ENCODE results near the gene SCD5. TPM values are rescaled to one million over a fixed set of nuclear protein-coding genes. Genes with fewer than 3 reads are reported as not detected.

SCD5 gene
- total and polyA plus RNA-seq, 2 donors (not counting 3 experiments of a cell fraction or from before 2014, with no cell fraction given) = 38.4 to 38.5 TPM

GRCh38 chr4:82604522-82604921 is 194.1 kb downstream of the SCD5 start:
- dilution Hi-C loops (cut with MboI; ENCODE audit: extremely low pct_ligation_motif_present, low sequenced_read_pairs) = no loop called here
- DNase-seq (ENCODE audit: low read depth, low spot score) (no peak), FAIRE-seq (no peak)
- ChIA-PET CTCF (interaction anchor here (1.3 kb wide), 1 partner anchor 134 kb away, joined by 4 read pairs; no protein-coding TSS in a partner anchor), POLR2A (no interaction called here)
- no peaks in the 10 kb centered on the region for H4K20me1 ChIP-seq (replicated peaks; ENCODE audit: control insufficient read depth, extremely low read depth, insufficient read depth, low read length)
- H3K4me2 ChIP-seq (ENCODE audit: insufficient read depth, low read length) = no peak overlapping the region
- TF ChIP-seq JUN (IDR thresholded peaks at IDR 0.05; ENCODE audit: borderline replicate concordance, insufficient read depth, insufficient read length, low read depth) = no peak
- TF ChIP-seq, protein P1, sequence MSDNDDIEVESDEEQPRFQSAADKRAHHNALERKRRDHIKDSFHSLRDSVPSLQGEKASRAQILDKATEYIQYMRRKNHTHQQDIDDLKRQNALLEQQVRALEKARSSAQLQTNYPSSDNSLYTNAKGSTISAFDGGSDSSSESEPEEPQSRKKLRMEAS (IDR thresholded peaks at IDR 0.05; ENCODE audit: insufficient read depth, insufficient read length) = no peak
- no peak for TF ChIP-seq MYC (IDR thresholded peaks at IDR 0.05; ENCODE audit: low read depth, low read length)
- TF ChIP-seq GATA2 (IDR thresholded peaks at IDR 0.05; ENCODE audit: insufficient read depth, insufficient read length, low read depth, low read length) = no peak
- TF ChIP-seq POLR2A (IDR thresholded peaks at IDR 0.05; ENCODE audit: low read depth, low read length) = no peak
- TF ChIP-seq POLR2AphosphoS5 (IDR thresholded peaks at IDR 0.05; ENCODE audit: insufficient read depth, low read depth, low read length) = no peak
- BruUV-seq (replicated peaks) = no TSS peak
- no peaks in the 10 kb centered on the region for H3K4me1 ChIP-seq (ENCODE audit: control insufficient read depth, extremely low read depth, insufficient read depth, low read length)
- no peak overlapping the region for H3K4me3 ChIP-seq (replicated peaks in 1 of 3; ENCODE audit: insufficient read depth in 1 of 3, low read depth in 1 of 3, low read length in 3 of 3)
- no peaks in the 10 kb centered on the region for H3K9me3 ChIP-seq (replicated peaks; ENCODE audit: control insufficient read depth, insufficient read depth, low read length)
- no peak overlapping the region for H3K9ac ChIP-seq (replicated peaks; ENCODE audit: extremely low read depth, insufficient read depth, low read length)
- no peak overlapping the region for H2AFZ ChIP-seq (ENCODE audit: low read depth, low read length)
- intact Hi-C loops (cut with micrococcal nuclease) = no loop called here
- H3K79me2 ChIP-seq (ENCODE audit: control insufficient read depth, insufficient read depth, low read length) = no peaks in the 10 kb centered on the region
- no peak overlapping the region for H3K27ac ChIP-seq (ENCODE audit: insufficient read depth, low read depth, low read length)
- H3K27me3 ChIP-seq (ENCODE audit: control insufficient read depth in 2 of 2, insufficient read depth in 2 of 2, low read length in 2 of 2) = peaks cover 0 to 1% of the 10 kb centered on the region in 2 experiments
- no peaks in the 10 kb centered on the region for H3K9me1 ChIP-seq (replicated peaks; ENCODE audit: control insufficient read depth, extremely low read depth, insufficient read depth, low read length)
- no peaks in the 10 kb centered on the region for H3K36me3 ChIP-seq (ENCODE audit: control insufficient read depth in 2 of 2, extremely low read depth in 1 of 2, insufficient read depth in 2 of 2, low read length in 2 of 2)

- Histone ChIP-seq H3K36me3 (ENCODE audit: control insufficient read depth in 2 of 2, extremely low read depth in 1 of 2, insufficient read depth in 2 of 2, low read length in 2 of 2) (no peaks in the 10 kb centered on the region), H3K27ac (ENCODE audit: insufficient read depth, low read depth, low read length) (no peak overlapping the region), H3K9ac (replicated peaks; ENCODE audit: extremely low read depth, insufficient read depth, low read length) (no peak overlapping the region), H4K20me1 (replicated peaks; ENCODE audit: control insufficient read depth, extremely low read depth, insufficient read depth, low read length) (no peaks in the 10 kb centered on the region), H3K79me2 (ENCODE audit: control insufficient read depth, insufficient read depth, low read length) (no peaks in the 10 kb centered on the region), H3K9me3 (replicated peaks; ENCODE audit: control insufficient read depth, insufficient read depth, low read length) (no peaks in the 10 kb centered on the region), H3K9me1 (replicated peaks; ENCODE audit: control insufficient read depth, extremely low read depth, insufficient read depth, low read length) (no peaks in the 10 kb centered on the region), H3K27me3 (ENCODE audit: control insufficient read depth in 2 of 2, insufficient read depth in 2 of 2, low read length in 2 of 2) (peaks cover 0 to 5% of the 10 kb centered on the region in 2 experiments), H2AFZ (ENCODE audit: low read depth, low read length) (no peak overlapping the region), H3K4me3 (replicated peaks in 1 of 3; ENCODE audit: insufficient read depth in 1 of 3, low read depth in 1 of 3, low read length in 3 of 3) (no peak overlapping the region), H3K4me1 (ENCODE audit: control insufficient read depth, extremely low read depth, insufficient read depth, low read length) (no peaks in the 10 kb centered on the region), H3K4me2 (ENCODE audit: insufficient read depth, low read length) (no peak overlapping the region)
- ChIA-PET POLR2A (no interaction called here), CTCF (interaction anchor here (1.0 to 1.3 kb wide), 2 partner anchors 32 to 139 kb away, joined by 3 to 10 read pairs; no protein-coding TSS in a partner anchor)
- dilution Hi-C loops (cut with MboI; ENCODE audit: extremely low pct_ligation_motif_present, low sequenced_read_pairs) = no loop called here
- no peak for FAIRE-seq
- no peak for TF ChIP-seq POLR2A (IDR thresholded peaks at IDR 0.05; ENCODE audit: low read depth, low read length)
- TF ChIP-seq FOS (IDR thresholded peaks at IDR 0.05; ENCODE audit: borderline replicate concordance, insufficient read depth, low read length) = no peak
- TF ChIP-seq MYC (IDR thresholded peaks at IDR 0.05; ENCODE audit: low read depth, low read length) = no peak
- TF ChIP-seq POLR2AphosphoS5 (IDR thresholded peaks at IDR 0.05; ENCODE audit: insufficient read depth, low read depth, low read length) = no peak
- no peak for TF ChIP-seq EZH2 (IDR thresholded peaks at IDR 0.05; ENCODE audit: borderline replicate concordance, low read depth, low read length, severe bottlenecking)
- TF ChIP-seq CTCF (IDR thresholded peaks at IDR 0.05; ENCODE audit: extremely low read depth in 1 of 2, insufficient read depth in 1 of 2, low read depth in 1 of 2, low read length in 2 of 2) = no peak
- TF ChIP-seq GATA2 (IDR thresholded peaks at IDR 0.05; ENCODE audit: insufficient read depth, insufficient read length, low read depth, low read length) = no peak
- no peak for TF ChIP-seq JUN (IDR thresholded peaks at IDR 0.05; ENCODE audit: borderline replicate concordance, insufficient read depth, insufficient read length, low read depth)
- TF ChIP-seq, protein P1 (IDR thresholded peaks at IDR 0.05; ENCODE audit: insufficient read depth, insufficient read length) = no peak
- no TSS peak for BruUV-seq (replicated peaks)
- no peak for DNase-seq (ENCODE audit: low read depth, low spot score)
- intact Hi-C loops (cut with micrococcal nuclease) = no loop called here
These were observed 197.2 kb downstream of the SCD5 start for GRCh38 chr4:82601242-82602015.

Measured in endothelial cell of umbilical vein (primary cell).